Measurements from ENCODE around the gene CIT. TPM values are rescaled to one million over a fixed set of nuclear protein-coding genes. Genes with fewer than 3 reads are reported as not detected.

CIT gene
- total RNA-seq (2022; extraction: Qiagen RNA extraction; ENCODE audit: low read depth): 11.3 to 15.1 TPM (median 13.9 TPM) in 5 replicates

GRCh38 chr12:119876761-119877638 is at the start of gene CIT:
Gene CIT (minus strand): TSS chr12:119877320. CDS start chr12:119876168, 1,152 bp downstream.

DNA sequence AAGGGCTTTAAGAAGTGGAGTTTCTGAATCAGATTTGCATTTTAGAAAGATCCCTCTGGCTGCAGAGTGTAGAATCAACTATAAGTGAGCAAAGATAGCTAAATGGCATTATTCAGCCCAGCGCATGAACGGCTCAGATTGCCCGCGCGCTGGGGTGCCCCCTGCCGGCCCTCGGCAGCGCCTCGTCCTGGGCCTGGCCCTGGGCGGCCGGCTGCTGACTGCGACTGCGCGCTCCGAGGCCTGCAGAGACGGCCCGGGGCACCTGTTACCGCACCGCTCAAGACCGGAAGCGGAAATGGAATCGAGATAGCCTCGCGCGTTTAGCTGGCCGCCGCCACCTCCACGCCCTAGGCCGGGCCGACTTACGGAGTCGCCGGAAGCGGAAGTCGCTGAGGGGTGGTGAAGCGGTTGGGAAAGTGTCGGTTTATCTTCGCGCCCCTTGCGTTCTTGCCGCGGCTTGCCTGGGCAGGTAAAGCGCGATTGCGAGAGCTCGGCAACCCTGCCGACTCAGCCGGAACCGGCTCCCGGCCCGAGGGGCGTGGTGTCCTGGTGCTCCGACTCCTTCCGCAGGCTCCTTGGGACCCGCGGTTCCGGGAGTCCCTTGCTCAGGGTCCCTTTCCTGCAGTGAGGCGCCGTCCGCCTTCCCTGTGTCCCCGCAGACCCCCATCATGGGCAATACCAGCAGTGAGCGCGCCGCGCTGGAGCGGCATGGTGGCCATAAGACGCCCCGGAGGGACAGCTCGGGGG is 209.4 kb downstream of the CIT start, which contains the start of gene PRKAB1:
Gene PRKAB1 (plus strand): TSS at position 557 of the 747 bp plus-strand sequence. CDS start 112 bp downstream, at position 669.

Other genes with a start within 250 kb of the CIT start
- 33.0 to 35.9 TPM (median 34.9 TPM) in 5 replicates for gene PRKAB1, start 209.2 kb downstream of the CIT start, total RNA-seq (2022; extraction: Qiagen RNA extraction; ENCODE audit: low read depth)
- gene BICDL1, start 111.9 kb upstream of the CIT start, total RNA-seq (2022; extraction: Qiagen RNA extraction; ENCODE audit: low read depth): 2.4 to 4.3 TPM (median 4.0 TPM) in 5 replicates
- gene RAB35, start 239.4 kb upstream of the CIT start, total RNA-seq (2022; extraction: Qiagen RNA extraction; ENCODE audit: low read depth): 63.0 to 78.1 TPM (median 71.4 TPM) in 5 replicates